Activated CD8-positive, alpha-beta T cell treated with anti-CD3 and anti-CD28 coated beads, Interleukin-2, amount 10 ng/mL, durations not matched to agents 7 days and 5 days (primary cell): Measurements from ENCODE around the gene KRT9. TPM values are rescaled to one million over a fixed set of nuclear protein-coding genes. Genes with fewer than 3 reads are reported as not detected.
A peak's percentile ranks its signal among the peaks of the same experiment; 100 is the strongest.
"Not testable (repeated sequence)": the region's sequence is repeated elsewhere in the genome, so short reads cannot be mapped to it uniquely, and the experiment has no call there.

Source experiments
- ATAC-seq: fragments of 150-1000 bp; cut with Tn5 transposase; one replicate; pipeline ENCODE4 v1.10.0; 2021; ENCODE audit warnings: moderate library complexity
- CTCF ChIA-PET: fragments of 350-600 bp; sonication (Branson Sonifier 250); formaldehyde crosslinking; loops from one replicate; lab custom pipeline; 2021; ENCODE audit warnings: antibody characterized with exemption; lab: Charles Lee
- POLR2A ChIA-PET: fragments of 350-600 bp; sonication (Branson Sonifier 250); formaldehyde crosslinking; loops from one replicate; lab custom pipeline; 2021; ENCODE audit warnings: antibody characterized with exemption; lab: Charles Lee
- DNase-seq: peaks from one replicate; pipeline ENCODE4 v3.0.0-alpha.2; 2020
- H3K27ac Mint-ChIP-seq: one replicate; pipeline ENCODE4 v1.8.0; 2021; ENCODE audit warnings: mild to moderate bottlenecking, mixed read lengths
- H3K27me3 Mint-ChIP-seq: one replicate; pipeline ENCODE4 v1.8.0; 2021; ENCODE audit warnings: low read depth, mixed read lengths
- H3K36me3 Mint-ChIP-seq: one replicate; pipeline ENCODE4 v1.8.0; 2021; ENCODE audit warnings: low read depth, mixed read lengths
- H3K4me1 Mint-ChIP-seq: one replicate; pipeline ENCODE4 v1.8.0; 2021; ENCODE audit warnings: low read depth, mixed read lengths
- H3K4me3 Mint-ChIP-seq: one replicate; pipeline ENCODE4 v1.8.0; 2021; ENCODE audit warnings: mild to moderate bottlenecking, mixed read lengths
- H3K9me3 Mint-ChIP-seq: one replicate; pipeline ENCODE4 v1.8.0; 2022; ENCODE audit warnings: mixed read lengths; ENCODE audit not compliant: insufficient read depth
- total RNA-seq, 2 experiments: library from RNA; stranded (reverse); gene quantifications; one replicate each; pipeline ENCODE4 v1.2.3, GENCODE V29; 2021

KRT9 gene
- total RNA-seq, 2 experiments from 2014 or later: not detected

DNA sequence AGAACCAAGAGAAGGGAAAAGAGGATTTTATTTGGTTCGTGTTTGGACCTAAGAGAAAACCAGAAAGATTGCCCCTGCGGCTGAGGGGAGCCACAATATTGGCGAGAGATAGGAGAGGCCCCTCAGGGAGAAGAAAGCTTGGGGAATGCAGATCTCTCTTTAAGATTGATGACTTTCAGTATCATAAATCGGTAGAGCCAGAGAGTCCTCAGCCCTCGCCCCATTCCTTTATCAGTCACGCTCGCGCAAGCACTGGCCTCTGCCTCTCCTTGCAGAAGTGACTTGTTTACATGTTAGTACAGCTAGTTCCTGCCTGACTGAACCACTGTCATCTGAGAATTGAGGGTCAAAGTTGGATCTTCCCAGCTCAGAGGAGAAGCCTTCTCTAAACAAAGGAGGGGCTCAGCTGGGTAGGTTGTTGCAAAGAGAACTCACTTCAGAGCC lies 22.2 kb downstream of the KRT9 start:
- CTCF ChIA-PET: interaction anchor here (0.6 to 8.6 kb wide), 68 partner anchors 8 to 934 kb away, joined by 3 to 204 read pairs (median 5); partner anchors contain the start of genes KRT19, KRTAP16-1 and KRTAP4-2
- no peak overlapping the region for H3K4me3 Mint-ChIP-seq
- no peaks in the 10 kb centered on the region for H3K36me3 Mint-ChIP-seq
- H3K27me3 Mint-ChIP-seq: peaks cover 13% of the 10 kb centered on the region
- POLR2A ChIA-PET: interaction anchor here (1.0 to 1.3 kb wide), 2 partner anchors 98 to 139 kb away, joined by 4 to 6 read pairs; partner anchors contain the start of gene EIF1
- H3K9me3 Mint-ChIP-seq: no peaks in the 10 kb centered on the region
- peak overlapping the region; percentile 77 for H3K27ac Mint-ChIP-seq
- no peak for DNase-seq
- H3K4me1 Mint-ChIP-seq: peaks cover 20% of the 10 kb centered on the region
- ATAC-seq: no peak

- ChIA-PET CTCF (interaction anchor here (0.6 to 8.6 kb wide), 87 partner anchors 9 to 933 kb away, joined by 3 to 204 read pairs (median 4); partner anchors contain the start of genes KRT19, KRTAP16-1 and KRTAP4-2), POLR2A (interaction anchor here (1.0 to 1.3 kb wide), 2 partner anchors 99 to 140 kb away, joined by 4 to 6 read pairs; partner anchors contain the start of gene EIF1)
- H3K4me3 Mint-ChIP-seq: peak overlapping the region; percentile 23
- peaks cover 10% of the 10 kb centered on the region for H3K27me3 Mint-ChIP-seq
- H3K4me1 Mint-ChIP-seq: peaks cover 20% of the 10 kb centered on the region
- DNase-seq (peak; percentile 92), ATAC-seq (peak; percentile 91)
- H3K9me3 Mint-ChIP-seq: no peaks in the 10 kb centered on the region
- no peaks in the 10 kb centered on the region for H3K36me3 Mint-ChIP-seq
- H3K27ac Mint-ChIP-seq: peak overlapping the region; percentile 77
Observed at GRCh38 chr17:41548844-41549595, 22.8 kb downstream of the KRT9 start.

DNA sequence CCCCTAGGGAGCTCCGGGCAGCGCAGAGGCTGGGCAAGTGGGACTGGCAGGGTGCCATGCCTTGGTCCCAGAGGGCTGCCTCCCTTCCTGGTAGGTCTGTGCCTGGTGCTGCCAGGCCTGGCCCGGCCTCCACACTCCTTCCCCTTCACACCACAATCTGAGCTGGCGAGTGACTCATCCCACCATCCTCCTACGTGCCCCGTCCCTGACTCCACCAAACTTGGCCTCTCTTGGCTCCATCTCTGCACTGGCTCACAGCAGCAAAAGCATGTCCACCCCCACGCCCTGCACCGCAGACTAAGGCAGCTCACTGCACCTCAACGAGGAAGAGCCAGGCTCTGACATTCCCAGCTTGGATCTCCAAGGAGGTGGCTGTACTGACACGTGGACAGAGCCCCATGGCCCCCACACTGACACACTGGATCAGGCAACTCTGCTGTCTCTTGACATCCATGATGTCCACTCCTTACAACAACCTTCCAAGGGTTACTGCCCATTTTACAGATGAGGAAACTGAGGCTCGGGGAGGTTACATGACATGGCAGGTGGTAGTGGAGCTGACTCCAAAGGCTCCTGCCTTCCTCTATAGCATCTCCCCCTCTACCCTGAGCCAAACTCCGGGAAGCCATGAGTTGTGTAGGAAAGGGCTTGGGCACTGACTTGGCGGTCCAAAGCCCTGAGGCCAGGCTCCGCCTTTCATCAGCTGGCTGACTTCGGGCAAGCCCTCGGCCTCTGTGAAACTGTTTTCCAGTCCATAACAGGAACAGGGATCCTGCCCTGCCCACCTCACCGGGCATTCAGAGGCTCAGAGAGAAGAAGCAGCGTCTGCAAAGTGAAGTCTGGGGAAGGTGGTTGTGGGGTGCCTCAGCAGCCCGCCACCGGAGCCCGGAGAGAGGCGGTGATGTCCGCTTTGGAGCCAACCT lies 23.7 kb downstream of the KRT9 start:
- Mint-ChIP-seq H3K36me3 (no peaks in the 10 kb centered on the region), H3K27ac (peak overlapping the region; percentile 58), H3K9me3 (no peaks in the 10 kb centered on the region), H3K4me3 (no peak overlapping the region), H3K4me1 (peaks cover 20% of the 10 kb centered on the region), H3K27me3 (peaks cover 10% of the 10 kb centered on the region)
- CTCF ChIA-PET: interaction anchor here (0.6 to 8.6 kb wide), 66 partner anchors 8 to 928 kb away, joined by 3 to 204 read pairs (median 5); partner anchors contain the start of gene KRTAP16-1
- DNase-seq (peak; percentile 43), ATAC-seq (peak; percentile 11)
- POLR2A ChIA-PET: interaction anchor here (1.3 kb wide), 1 partner anchor 100 kb away, joined by 6 read pairs; no protein-coding TSS in a partner anchor

DNA sequence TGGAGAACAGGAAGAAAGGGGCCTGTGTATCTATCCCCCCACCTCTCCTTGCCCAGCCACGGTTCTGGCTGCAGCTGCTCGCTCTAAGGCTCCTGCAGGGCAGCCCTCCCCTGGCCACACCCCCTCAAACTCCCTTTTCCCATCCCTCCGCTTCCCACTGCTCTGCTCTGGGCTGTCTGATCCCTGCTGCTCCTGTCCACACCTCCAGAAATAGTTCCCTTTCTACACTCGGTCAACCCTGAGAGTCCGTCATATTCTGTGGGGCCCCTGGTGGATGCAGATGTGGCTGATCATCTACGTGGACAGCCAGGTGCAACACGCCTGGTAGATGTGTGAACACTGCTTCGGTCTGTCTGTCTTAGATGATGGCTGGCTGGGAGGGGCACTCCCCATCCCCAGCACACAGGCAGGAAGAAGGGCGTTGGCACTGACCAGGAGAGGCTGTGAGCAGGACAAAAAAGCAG lies 24.4 kb downstream of the KRT9 start:
- no peak for DNase-seq
- H3K36me3 Mint-ChIP-seq: no peaks in the 10 kb centered on the region
- H3K27ac Mint-ChIP-seq: no peak overlapping the region
- no peaks in the 10 kb centered on the region for H3K9me3 Mint-ChIP-seq
- H3K27me3 Mint-ChIP-seq: peaks cover 8% of the 10 kb centered on the region
- ATAC-seq: no peak
- CTCF ChIA-PET: interaction anchor here (0.9 to 8.6 kb wide), 5 partner anchors 32 to 639 kb away, joined by 4 to 204 read pairs (median 21); no protein-coding TSS in a partner anchor
- POLR2A ChIA-PET: no interaction called here
- H3K4me3 Mint-ChIP-seq: no peak overlapping the region
- H3K4me1 Mint-ChIP-seq: peaks cover 20% of the 10 kb centered on the region

GRCh38 chr17:41546819-41547218 lies 25.0 kb downstream of the KRT9 start:
- no peak overlapping the region for H3K27ac Mint-ChIP-seq
- ChIA-PET CTCF (no interaction called here), POLR2A (no interaction called here)
- no peaks in the 10 kb centered on the region for H3K36me3 Mint-ChIP-seq
- H3K9me3 Mint-ChIP-seq: no peaks in the 10 kb centered on the region
- H3K4me1 Mint-ChIP-seq: peaks cover 20% of the 10 kb centered on the region
- peaks cover 8% of the 10 kb centered on the region for H3K27me3 Mint-ChIP-seq
- H3K4me3 Mint-ChIP-seq: no peak overlapping the region
- ATAC-seq: no peak
- no peak for DNase-seq

GRCh38 chr17:41545829-41546410 lies 25.9 kb downstream of the KRT9 start:
- Mint-ChIP-seq H3K4me1 (peaks cover 20% of the 10 kb centered on the region), H3K27ac (no peak overlapping the region), H3K4me3 (no peak overlapping the region), H3K27me3 (peaks cover 5% of the 10 kb centered on the region), H3K36me3 (no peaks in the 10 kb centered on the region), H3K9me3 (no peaks in the 10 kb centered on the region)
- ChIA-PET CTCF (interaction anchor here (1.4 kb wide), 1 partner anchor 12 kb away, joined by 3 read pairs; no protein-coding TSS in a partner anchor), POLR2A (no interaction called here)
- DNase-seq (no peak), ATAC-seq (no peak)

GRCh38 chr17:41544935-41545334 lies 26.9 kb downstream of the KRT9 start:
- Mint-ChIP-seq H3K9me3 (no peaks in the 10 kb centered on the region), H3K4me3 (no peak overlapping the region), H3K27me3 (peaks cover 7% of the 10 kb centered on the region), H3K27ac (no peak overlapping the region), H3K4me1 (peaks cover 20% of the 10 kb centered on the region), H3K36me3 (no peaks in the 10 kb centered on the region)
- ChIA-PET POLR2A (no interaction called here), CTCF (interaction anchor here (0.7 to 4.5 kb wide), 4 partner anchors 13 to 688 kb away, joined by 3 to 20 read pairs (median 6); no protein-coding TSS in a partner anchor)
- no peak for DNase-seq
- no peak for ATAC-seq

GRCh38 chr17:41544491-41544892 lies 27.4 kb downstream of the KRT9 start:
- H3K4me3 Mint-ChIP-seq: no peak overlapping the region

GRCh38 chr17:41542786-41543185 lies 29.1 kb downstream of the KRT9 start:
- CTCF ChIA-PET: interaction anchor here (1.2 to 4.5 kb wide), 3 partner anchors 106 to 220 kb away, joined by 3 to 20 read pairs (median 8); no protein-coding TSS in a partner anchor
- H3K27ac Mint-ChIP-seq, H3K9me3 Mint-ChIP-seq, DNase-seq, H3K4me3 Mint-ChIP-seq, POLR2A ChIA-PET, ATAC-seq, H3K36me3 Mint-ChIP-seq, H3K27me3 Mint-ChIP-seq, H3K4me1 Mint-ChIP-seq: not testable (repeated sequence)

More at GRCh38 chr17:41544491-41544892, 27.4 kb downstream of the KRT9 start:
- no peak overlapping the region for H3K27ac Mint-ChIP-seq
- DNase-seq (no peak), ATAC-seq (no peak)
- peaks cover 18% of the 10 kb centered on the region for H3K4me1 Mint-ChIP-seq
- CTCF ChIA-PET: interaction anchor here (1.4 to 4.5 kb wide), 3 partner anchors 14 to 118 kb away, joined by 3 to 20 read pairs (median 9); no protein-coding TSS in a partner anchor
- POLR2A ChIA-PET: no interaction called here
- no peaks in the 10 kb centered on the region for H3K9me3 Mint-ChIP-seq
- peaks cover 8% of the 10 kb centered on the region for H3K27me3 Mint-ChIP-seq
- no peaks in the 10 kb centered on the region for H3K36me3 Mint-ChIP-seq

GRCh38 chr17:41542357-41542756 lies 29.5 kb downstream of the KRT9 start:
- Mint-ChIP-seq H3K27ac (no peak overlapping the region), H3K4me3 (no peak overlapping the region), H3K36me3 (no peaks in the 10 kb centered on the region), H3K27me3 (peaks cover 8% of the 10 kb centered on the region), H3K9me3 (no peaks in the 10 kb centered on the region), H3K4me1 (no peaks in the 10 kb centered on the region)
- ChIA-PET CTCF (interaction anchor here (1.2 to 4.5 kb wide), 3 partner anchors 106 to 220 kb away, joined by 3 to 20 read pairs (median 8); no protein-coding TSS in a partner anchor), POLR2A (no interaction called here)
- ATAC-seq (no peak), DNase-seq (no peak)
